HuH-7 (cell line): ENCODE results near the gene MAPK8IP2.
"Not testable (repeated sequence)": the region's sequence is repeated elsewhere in the genome, so short reads cannot be mapped to it uniquely, and the experiment has no call there.

Experiments used
- DNase-seq: peaks from one replicate; pipeline ENCODE4 v3.0.0; 2011; ENCODE audit warnings: low spot score

MAPK8IP2 gene

DNA sequence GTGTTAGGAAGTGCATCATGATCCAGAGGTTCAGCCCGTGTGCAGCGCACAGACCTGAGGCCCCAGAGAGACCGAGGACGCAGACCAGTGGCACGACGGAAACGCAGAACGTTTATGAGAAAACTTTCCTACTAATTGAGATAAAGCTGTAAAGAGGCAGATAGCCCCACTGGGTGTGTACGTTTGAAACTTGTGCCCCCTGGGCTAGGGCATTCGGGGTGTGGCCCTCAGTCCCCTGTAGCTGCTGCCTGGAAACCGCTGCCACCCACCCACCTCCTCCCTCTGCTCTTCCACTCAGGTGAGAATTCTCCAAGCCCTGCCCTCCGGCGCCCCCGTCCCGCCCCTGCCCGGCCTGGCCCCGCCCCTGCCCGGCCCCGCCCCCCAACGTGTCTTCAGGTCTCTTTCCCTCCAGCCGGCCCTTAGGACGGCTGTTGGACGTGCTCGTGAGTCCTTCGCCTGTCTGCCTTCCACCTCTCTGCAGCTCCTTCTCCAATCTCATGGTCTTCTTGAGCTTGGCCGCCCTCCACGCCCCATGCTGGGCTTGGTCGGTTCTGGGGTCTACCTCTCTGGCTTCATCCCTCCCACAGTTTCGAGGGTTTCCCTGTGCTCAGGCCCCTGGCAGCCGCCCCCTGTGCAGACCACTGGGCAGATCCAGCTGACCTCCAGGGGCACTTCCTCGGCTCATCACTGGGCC lies 12.1 kb downstream of the MAPK8IP2 start:
- DNase-seq: no peak

DNA sequence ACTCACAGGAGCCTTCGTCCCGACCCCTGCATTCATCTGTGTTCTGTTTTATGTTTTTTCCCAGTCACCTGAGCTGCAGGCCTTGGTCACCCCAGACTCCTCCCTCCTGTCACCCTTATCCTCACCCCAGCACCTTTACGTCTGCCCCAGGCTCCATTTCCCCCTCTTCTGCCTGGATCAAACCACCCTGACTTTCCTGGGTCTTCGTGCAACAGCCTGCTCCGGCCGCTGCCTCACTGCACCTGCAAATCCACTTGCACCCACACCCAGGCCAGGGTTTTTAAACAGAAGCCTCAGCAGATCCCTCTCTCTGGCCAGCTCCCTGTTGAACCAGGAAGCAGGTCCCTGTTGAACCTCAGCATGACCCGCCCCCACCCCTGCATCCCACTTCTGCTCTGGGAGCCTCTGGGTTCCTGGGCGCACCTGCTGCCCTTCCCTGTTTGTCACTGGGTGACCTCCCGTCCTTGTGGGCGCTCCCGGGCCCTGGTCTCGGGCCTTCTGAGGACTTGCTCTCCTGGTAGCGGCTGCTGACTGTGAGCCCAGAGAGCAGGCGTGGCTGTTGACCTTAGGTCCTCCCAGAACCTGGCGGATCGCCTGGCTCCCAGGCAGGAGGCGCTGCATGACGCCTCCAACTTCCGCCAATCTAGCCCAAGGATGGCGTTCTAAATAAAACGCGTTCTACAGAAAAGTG lies 12.8 kb downstream of the MAPK8IP2 start:
- no peak for DNase-seq

DNA sequence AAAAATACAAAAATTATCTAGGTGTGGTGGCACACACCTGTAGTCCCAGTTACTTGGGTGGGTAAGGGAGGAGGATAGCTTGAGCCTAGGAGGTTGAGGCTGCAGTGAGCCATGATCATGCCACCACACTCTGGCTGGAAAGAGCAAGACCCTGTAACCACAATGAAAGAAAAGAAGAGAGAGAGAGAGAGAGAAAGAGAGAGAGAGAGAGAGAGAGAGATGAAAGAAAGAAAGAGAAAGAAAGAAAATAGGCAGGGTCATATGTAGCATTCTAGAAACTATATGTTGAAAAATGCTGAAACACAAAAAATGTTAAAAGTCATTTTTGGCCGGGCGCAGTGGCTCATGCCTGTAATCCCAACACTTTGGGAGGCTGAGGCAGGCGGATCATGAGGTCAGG lies 13.7 kb downstream of the MAPK8IP2 start:
- DNase-seq: not testable (repeated sequence)

DNA sequence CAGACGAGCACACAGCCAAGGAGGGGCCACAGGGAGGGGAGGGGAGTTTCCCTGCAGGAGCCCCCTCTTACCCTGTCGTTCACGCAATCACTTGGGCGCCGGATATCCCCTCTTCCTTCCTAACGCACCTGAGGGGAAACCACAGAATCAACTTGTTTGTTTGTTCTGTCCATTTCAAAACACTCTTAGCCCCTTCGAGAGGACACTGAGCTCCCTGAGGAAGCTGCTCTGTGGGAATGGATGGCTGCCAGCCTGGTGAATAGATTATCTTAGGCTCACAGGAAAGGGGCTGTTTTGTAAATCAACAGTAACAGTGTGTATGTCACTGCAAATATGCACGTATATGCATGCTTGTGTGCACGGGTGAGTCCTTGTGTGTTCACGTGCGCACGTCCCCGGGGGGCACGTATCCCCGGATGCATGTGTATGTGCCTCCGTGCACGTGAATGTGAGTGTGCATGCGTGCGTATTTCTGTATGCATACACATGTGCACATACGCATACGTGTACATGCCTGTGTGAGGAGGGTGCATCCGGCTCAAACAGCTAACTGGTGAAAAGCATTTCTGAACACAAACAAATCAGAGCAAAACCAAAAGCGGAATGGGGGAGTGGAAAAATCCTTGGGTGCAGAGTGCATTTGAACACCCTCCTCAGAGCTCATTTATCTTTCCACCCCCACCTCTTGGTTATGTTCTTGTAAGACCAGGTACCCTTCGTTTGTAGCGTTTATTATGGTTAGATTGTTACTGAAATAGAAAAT lies 20.2 kb downstream of the MAPK8IP2 start:
- peak; percentile 92 for DNase-seq

DNA sequence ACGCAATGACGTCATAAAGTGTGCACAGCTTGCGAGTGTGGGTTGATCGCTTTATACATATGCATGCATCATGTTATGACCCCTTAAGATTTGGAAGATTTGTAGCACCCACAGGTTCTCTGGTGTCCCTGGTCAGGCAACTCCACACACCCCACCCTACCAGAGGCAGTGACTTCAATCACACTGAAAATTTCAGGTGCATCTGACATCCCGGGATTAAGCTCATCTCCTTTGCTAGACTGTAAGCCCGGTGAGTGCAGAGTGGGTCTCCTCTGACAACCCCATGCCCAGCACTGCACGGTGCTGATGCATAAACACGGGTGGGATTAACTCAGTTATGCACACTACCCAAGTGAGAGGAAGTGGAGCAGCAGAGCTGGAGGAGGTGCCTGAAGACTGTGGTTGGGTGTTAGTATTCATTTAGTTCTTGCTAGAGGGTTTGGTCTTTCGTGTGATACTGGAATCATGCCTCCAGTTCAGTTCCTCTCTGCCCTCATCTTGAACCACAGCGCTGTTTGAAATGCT lies 20.8 kb downstream of the MAPK8IP2 start:
- peak; percentile 40 for DNase-seq

DNA sequence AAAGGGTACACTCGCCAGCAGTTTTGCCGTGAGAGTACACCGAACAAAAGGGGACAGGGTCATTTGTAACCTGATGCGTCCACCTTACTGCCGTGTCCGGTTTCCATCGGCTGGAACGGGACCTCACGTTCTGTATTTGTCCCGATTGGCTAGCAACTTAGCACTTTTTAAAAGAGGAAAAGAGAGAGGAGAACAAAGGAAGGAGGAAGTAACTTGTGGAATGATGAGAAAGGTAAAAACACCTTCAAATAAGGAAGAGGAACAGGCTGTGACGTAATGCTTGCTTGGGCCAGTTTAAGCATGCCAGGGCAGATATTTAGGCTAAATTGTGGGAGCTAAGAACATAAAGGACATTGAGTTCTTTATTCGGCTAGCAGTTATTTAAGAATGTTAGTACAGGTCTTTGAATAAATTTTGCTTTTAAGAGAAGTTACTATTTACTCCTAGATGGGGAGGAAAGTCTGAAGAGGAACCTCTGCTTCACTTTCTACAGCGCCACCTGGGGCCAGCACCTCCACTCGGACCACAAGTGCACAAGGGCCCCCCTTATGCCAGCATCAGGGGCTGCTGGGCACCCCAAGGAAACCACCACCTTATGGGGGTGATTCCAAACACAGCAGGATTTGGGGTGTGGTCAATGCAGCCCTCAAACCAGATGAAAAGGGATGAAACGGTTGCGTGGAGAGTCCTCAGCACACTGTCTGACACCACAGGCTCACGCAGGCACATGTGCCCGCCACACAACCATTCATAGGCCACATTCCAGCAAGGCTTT lies 21.5 kb downstream of the MAPK8IP2 start:
- peak; percentile 43 for DNase-seq

DNA sequence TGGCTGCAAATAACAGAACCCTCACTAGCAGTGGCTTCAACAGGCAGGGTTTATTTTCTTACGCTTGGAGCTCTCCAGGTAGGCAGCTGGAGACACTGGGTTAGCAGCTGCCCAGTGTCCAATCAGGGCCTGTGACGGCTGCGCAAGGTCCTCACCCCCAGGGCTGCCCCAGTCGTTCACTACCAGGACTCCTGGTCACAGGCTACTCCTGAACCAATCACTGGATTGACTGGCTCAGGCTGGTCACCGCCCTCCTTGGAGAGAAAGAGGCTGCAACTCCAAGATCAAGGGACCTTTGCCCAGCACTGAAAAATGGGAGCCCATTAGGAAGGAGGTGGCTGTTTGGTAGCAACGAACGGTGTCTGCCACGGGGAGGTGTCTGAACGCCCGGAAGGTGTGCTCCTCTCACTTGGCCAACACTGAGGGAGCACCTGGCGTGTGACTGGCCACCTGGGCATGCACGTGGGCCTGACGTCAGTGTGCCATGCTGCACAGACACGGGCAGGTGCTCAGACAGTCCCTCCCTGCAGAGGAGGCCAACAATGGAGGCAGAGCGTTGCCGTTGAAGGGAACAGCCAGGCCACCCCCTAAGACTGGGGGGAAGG lies 22.2 kb downstream of the MAPK8IP2 start:
- peak; percentile 20 for DNase-seq

- no peak for DNase-seq
Measured at GRCh38 chr22:50624347-50625130, 23.9 kb downstream of the MAPK8IP2 start.

DNA sequence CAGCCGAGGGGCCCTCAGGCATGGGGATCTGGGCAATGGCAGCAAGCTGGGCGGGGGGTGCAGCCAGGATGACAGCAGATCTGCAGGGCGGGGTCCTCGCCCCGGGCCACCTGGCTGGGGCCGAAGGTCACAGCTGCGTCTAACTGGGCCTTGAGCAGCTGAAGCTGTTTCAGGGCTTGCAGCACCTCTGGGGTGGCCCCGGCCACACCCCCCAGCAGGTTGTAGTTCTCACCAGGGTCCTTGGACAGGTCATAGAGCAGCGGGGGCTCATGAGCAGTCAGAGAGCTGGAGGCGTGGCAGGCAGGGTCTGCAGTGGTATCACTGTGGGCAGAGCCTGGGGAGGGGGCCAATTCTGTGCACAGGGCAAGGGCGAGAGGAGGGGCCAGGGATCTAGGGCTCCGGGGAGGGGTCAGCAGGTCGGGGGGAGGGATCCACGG lies 24.6 kb downstream of the MAPK8IP2 start:
- DNase-seq: no peak

DNA sequence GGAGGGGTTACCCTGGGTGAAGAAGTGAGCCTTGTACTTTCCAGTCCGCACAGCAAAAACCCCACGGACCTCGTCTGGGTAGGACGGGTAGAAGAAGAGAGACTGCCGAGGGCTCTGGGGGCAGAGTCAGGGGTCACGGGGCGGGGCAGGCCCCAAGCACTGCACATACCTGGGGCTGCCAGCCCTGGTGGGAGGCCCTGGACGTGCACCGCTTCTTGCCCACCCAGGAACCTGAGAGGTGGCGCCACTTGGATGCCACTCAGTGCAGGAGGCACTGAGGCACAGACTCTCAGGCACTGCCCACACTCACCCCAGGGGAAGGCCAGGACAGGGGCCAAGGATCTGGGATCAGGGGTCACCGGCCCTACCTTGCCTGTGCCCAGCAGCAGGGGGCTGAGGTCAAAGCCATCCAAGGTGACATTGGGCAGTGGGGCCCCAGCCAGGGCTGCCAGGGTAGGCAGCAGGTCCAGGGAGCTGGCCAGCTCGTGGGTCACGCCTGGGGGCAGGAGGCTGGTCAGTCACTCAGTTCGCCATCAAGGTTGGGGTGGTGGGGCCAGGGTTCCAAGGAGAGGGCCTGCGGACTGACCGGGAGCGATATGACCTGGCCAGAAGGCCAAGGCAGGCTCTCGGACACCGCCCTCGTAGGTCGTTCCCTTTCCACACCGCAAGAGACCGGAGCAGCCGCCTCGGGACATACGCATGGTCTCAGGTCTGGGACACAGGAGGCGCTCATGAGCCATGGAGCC lies 25.1 kb downstream of the MAPK8IP2 start:
- peak; percentile 25 for DNase-seq

GRCh38 chr22:50626314-50626849 lies 25.8 kb downstream of the MAPK8IP2 start:
- no peak for DNase-seq

- no peak for DNase-seq
Measured at GRCh38 chr22:50626850-50627641, 26.5 kb downstream of the MAPK8IP2 start.

GRCh38 chr22:50627642-50628542 lies 27.3 kb downstream of the MAPK8IP2 start, which contains the start of gene ARSA:
TSS of gene ARSA (minus strand) at chr22:50628152. CDS start at chr22:50627779, 373 bp downstream.
- DNase-seq: peak; percentile 88

GRCh38 chr22:50628543-50629134 lies 28.0 kb downstream of the MAPK8IP2 start:
- DNase-seq: peak; percentile 8

DNA sequence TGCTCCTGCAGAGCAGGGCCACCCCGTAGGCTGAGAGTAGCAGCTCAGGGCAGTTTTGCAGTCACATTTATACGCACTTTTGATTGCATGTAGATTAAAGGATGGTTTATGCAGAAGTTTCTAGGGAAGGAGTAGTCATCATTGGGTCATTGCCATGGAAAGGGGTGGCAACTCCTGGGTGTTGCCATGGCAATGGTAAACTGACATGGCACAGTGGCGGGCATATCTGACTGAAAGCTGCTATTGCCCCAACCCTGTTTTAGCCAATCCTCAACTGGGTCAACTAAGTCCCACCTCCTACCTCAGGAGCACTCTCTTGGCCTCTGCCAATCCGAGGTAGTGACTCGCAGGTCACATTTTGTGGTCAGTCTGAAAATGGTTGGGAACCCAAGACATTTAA lies 29.8 kb downstream of the MAPK8IP2 start:
- DNase-seq: no peak

GRCh38 chr22:50633086-50633485 lies 32.5 kb downstream of the MAPK8IP2 start:
- no peak for DNase-seq

- no peak for DNase-seq
Measured at GRCh38 chr22:50633771-50634170, 33.2 kb downstream of the MAPK8IP2 start.
